Gastroesophageal sphincter (tissue), 3 donors: ENCODE measurements around the gene NOTO.
"Not testable (repeated sequence)": the region's sequence is repeated elsewhere in the genome, so short reads cannot be mapped to it uniquely, and the experiment has no call there.

Experiments
- CTCF ChIP-seq, 4 experiments: fragments of 200-600 bp in 2 of 4; fragments of 450-650 bp in 2 of 4; sonication (generic) in 1 of 4; IDR thresholded peaks; one replicate each; pipeline ENCODE4 v1.5.1; 2017 to 2019; ENCODE audit warnings: antibody characterized with exemption in 4 of 4, mild to moderate bottlenecking in 2 of 4, moderate library complexity in 2 of 4
- EP300 ChIP-seq: sonication (generic); formaldehyde crosslinking; IDR thresholded peaks from one replicate; pipeline ENCODE4 v1.6.1; 2017; ENCODE audit warnings: antibody characterized with exemption, mild to moderate bottlenecking
- POLR2A ChIP-seq, 2 donors: fragments of 450-650 bp; IDR thresholded peaks; one replicate each; pipeline ENCODE4 v1.6.1; 2017; ENCODE audit warnings: antibody characterized with exemption in 2 of 2, mild to moderate bottlenecking in 2 of 2, moderate library complexity in 1 of 2
- POLR2AphosphoS5 ChIP-seq: sonication (generic); formaldehyde crosslinking; IDR thresholded peaks from one replicate; pipeline ENCODE4 v1.6.1; 2017; ENCODE audit warnings: antibody characterized with exemption

DNA sequence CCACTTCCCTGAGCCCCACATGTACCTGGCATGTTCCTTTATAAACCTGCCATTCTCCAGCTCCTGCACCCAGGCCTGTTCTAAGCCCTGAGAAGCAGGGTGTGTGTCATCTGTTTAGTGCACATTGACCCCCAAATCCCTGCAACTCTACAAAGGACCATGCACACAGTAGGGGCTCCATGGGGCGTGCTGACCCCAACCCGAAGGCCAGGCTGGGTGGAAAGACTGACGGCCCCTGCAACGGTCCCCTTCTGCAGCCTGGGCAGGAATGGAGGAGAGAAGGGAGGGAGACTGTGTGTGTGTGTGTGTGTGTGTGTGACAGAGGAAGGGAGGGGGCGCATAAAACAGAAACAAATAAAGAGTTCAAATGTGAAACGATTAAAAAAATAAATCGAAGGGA is 32.0 kb upstream of the NOTO start:
- not testable (repeated sequence) for TF ChIP-seq CTCF (IDR thresholded peaks at IDR 0.05); POLR2A (IDR thresholded peaks at IDR 0.05); POLR2AphosphoS5; EP300
